Spleen (tissue), 11 donors: ENCODE data around the gene RBBP8NL. TPM values are rescaled to one million over a fixed set of nuclear protein-coding genes. Genes with fewer than 3 reads are reported as not detected.
A peak's percentile ranks its signal among the peaks of the same experiment; 100 is the strongest.

ENCODE experiments used
- DNase-seq: peaks from one replicate; pipeline ENCODE4 v3.0.0-alpha.2; 2020
- H3K27ac ChIP-seq, 8 donors: fragments of 200-600 bp; sonication (generic) in 7 of 8; 1 replicate in 4 of 8; 2 replicates in 4 of 8; pipeline versions ENCODE4 v1.5.0 to v1.8.0; 2016 to 2021; ENCODE audit warnings: inconsistent platforms in 4 of 8, mild to moderate bottlenecking in 4 of 8, moderate library complexity in 1 of 8
- H3K27me3 ChIP-seq, 7 donors: fragments of 200-600 bp; sonication (generic) in 6 of 7; replicated peaks in 1 of 7; 1 replicate in 4 of 7; 2 replicates in 3 of 7; pipeline versions ENCODE4 v1.5.0 to v1.8.0; 2016 to 2021; ENCODE audit warnings: inconsistent platforms in 3 of 7, mild to moderate bottlenecking in 1 of 7
- H3K36me3 ChIP-seq, 6 donors: fragments of 200-600 bp; sonication (generic) in 5 of 6; 1 replicate in 4 of 6; 2 replicates in 2 of 6; pipeline versions ENCODE4 v1.5.0 to v1.8.0; 2016 to 2021; ENCODE audit warnings: inconsistent platforms in 2 of 6
- H3K4me1 ChIP-seq, 6 donors: fragments of 200-600 bp; sonication (generic) in 5 of 6; 1 replicate in 3 of 6; 2 replicates in 3 of 6; pipeline versions ENCODE4 v1.5.0 to v1.8.0; 2016 to 2021; ENCODE audit warnings: inconsistent platforms in 3 of 6
- H3K4me3 ChIP-seq, 8 donors: fragments of 200-600 bp; sonication (generic) in 7 of 8; 1 replicate in 4 of 8; 2 replicates in 4 of 8; pipeline versions ENCODE4 v1.5.0 to v1.8.0; 2016 to 2021; ENCODE audit warnings: inconsistent platforms in 4 of 8, mild to moderate bottlenecking in 4 of 8, moderate library complexity in 2 of 8
- H3K9me3 ChIP-seq, 8 donors: fragments of 200-600 bp; sonication (generic) in 7 of 8; 1 replicate in 4 of 8; 2 replicates in 4 of 8; pipeline versions ENCODE4 v1.5.0 to v1.8.0; 2016 to 2021; ENCODE audit warnings: inconsistent platforms in 4 of 8
- CTCF ChIP-seq, 11 experiments: fragments of 200-600 bp in 7 of 11; fragments of 450-650 bp in 4 of 11; sonication (generic) in 4 of 11; IDR thresholded peaks in 8 of 11; conservative IDR thresholded peaks in 3 of 11; 1 replicate in 7 of 11; 2 replicates in 4 of 11; pipeline versions ENCODE4 v1.4.0 to v1.8.0; 2016 to 2021; ENCODE audit warnings: antibody characterized with exemption in 11 of 11, inconsistent platforms in 4 of 11, mild to moderate bottlenecking in 1 of 11
- POLR2A ChIP-seq, 3 donors: fragments of 450-650 bp; IDR thresholded peaks; one replicate each; pipeline ENCODE4 v1.5.1; 2017; ENCODE audit warnings: antibody characterized with exemption in 3 of 3, mild to moderate bottlenecking in 1 of 3
- POLR2AphosphoS5 ChIP-seq, 3 donors: sonication (generic); formaldehyde crosslinking; IDR thresholded peaks; one replicate each; pipeline ENCODE4 v1.5.1; 2017; ENCODE audit warnings: antibody characterized with exemption in 3 of 3
- WGBS, 5 donors: extraction: QIAGEN DNeasy Blood & Tissue Kit in 3 of 5; methylation state at CpG; one replicate each; pipeline versions ENCODE4 v1.1.5 to v1.1.7; 2013 to 2018; 5-methylcytosine and 5-hydroxymethylcytosine counted together
- intact Hi-C: fragments of 100-400 bp; cut with DNase I; formaldehyde crosslinking; loops from one replicate; pipeline ENCODE4 v1.15.0; 2023; ENCODE audit warnings: low total_unique reads
- polyA plus RNA-seq, 3 donors: library from polyadenylated mRNA; stranded (reverse); fragments of 200-250 nt; gene quantifications; one replicate each; pipeline ENCODE4 v1.2.1, GENCODE V29; 2013
- total RNA-seq, 7 donors: library from RNA; depleted of rRNA in 3 of 7; stranded (reverse); fragments of >200 nt in 3 of 7; fragmentation: NEBNext Ultra II Directional in 4 of 7; extraction: Animal tissue kit (Norgen Biotek cat#: 25700) in 4 of 7; gene quantifications; one replicate each; pipeline versions ENCODE4 v1.1.0 to v1.2.1, GENCODE V29; 2016 to 2021
- donor health status: healthy with polysubstance abuse.
- donor health status: DM: no; HTN: no; CAD: no; lungs with moderate emphysema.
- donor health status: DM: no; HTN: no; CAD: no.
- donor health status: Bipolar disorder and iron deficiency.
- donor health status: healthy.
- donor health status: DM: no; HTN: no; CAD: no.
- donor health status: DM: yes; HTN: yes; CAD: no.

Gene RBBP8NL
- total and polyA plus RNA-seq, 10 donors = 0.03 TPM; not detected in 9

GRCh38 chr20:62413025-62413570 is 14.2 kb downstream of the RBBP8NL start:
- TF ChIP-seq POLR2AphosphoS5 (IDR thresholded peaks at IDR 0.05) (no peak), CTCF (IDR thresholded peaks at IDR 0.05 in 8 of 11, conservative IDR thresholded peaks at IDR 0.05 in 3 of 11) (no peak), POLR2A (IDR thresholded peaks at IDR 0.05) (no peak)
- peaks cover 7 to 28% (median 18%) of the 10 kb centered on the region in 6 donors for H3K4me1 ChIP-seq
- intact Hi-C loops = no loop called here
- no peaks in the 10 kb centered on the region for H3K9me3 ChIP-seq
- no peak for DNase-seq
- no peak overlapping the region for H3K27ac ChIP-seq
- H3K36me3 ChIP-seq = no peaks in the 10 kb centered on the region
- no peak overlapping the region for H3K4me3 ChIP-seq
- 90 to 100% (median 95%) methylated on average over 1 to 11 of the region's 11 CpGs for WGBS, 5 donors
- H3K27me3 ChIP-seq = peaks cover 0 to 37% (median 5%) of the 10 kb centered on the region in 7 donors

- Histone ChIP-seq H3K9me3 (no peaks in the 10 kb centered on the region), H3K27me3 (peaks cover 0 to 32% (median 2%) of the 10 kb centered on the region in 7 donors), H3K4me3 (no peak overlapping the region), H3K36me3 (no peaks in the 10 kb centered on the region), H3K27ac (no peak overlapping the region), H3K4me1 (peaks cover 11 to 35% (median 25%) of the 10 kb centered on the region in 6 donors)
- TF ChIP-seq POLR2A (IDR thresholded peaks at IDR 0.05) = no peak
- TF ChIP-seq CTCF (IDR thresholded peaks at IDR 0.05 in 8 of 11, conservative IDR thresholded peaks at IDR 0.05 in 3 of 11) = no peak
- no peak for TF ChIP-seq POLR2AphosphoS5 (IDR thresholded peaks at IDR 0.05)
- WGBS, 5 donors = 77 to 85% (median 80%) methylated on average over 14 to 22 of the region's 22 CpGs
- DNase-seq = no peak
- intact Hi-C loops = no loop called here
These were observed 14.9 kb downstream of the RBBP8NL start for GRCh38 chr20:62412194-62413024.

- intact Hi-C loops = no loop called here
- Histone ChIP-seq H3K4me3 (no peak overlapping the region), H3K27me3 (peaks cover 0 to 25% (median 0%) of the 10 kb centered on the region in 7 donors), H3K9me3 (no peaks in the 10 kb centered on the region), H3K27ac (no peak overlapping the region), H3K4me1 (peaks cover 12 to 38% (median 28%) of the 10 kb centered on the region in 6 donors), H3K36me3 (no peaks in the 10 kb centered on the region)
- DNase-seq = no peak
- TF ChIP-seq CTCF (IDR thresholded peaks at IDR 0.05 in 8 of 11, conservative IDR thresholded peaks at IDR 0.05 in 3 of 11) = peak in 1 of 11 experiments; percentile 18
- no peak for TF ChIP-seq POLR2A (IDR thresholded peaks at IDR 0.05)
- TF ChIP-seq POLR2AphosphoS5 (IDR thresholded peaks at IDR 0.05) = no peak
- 73 to 81% (median 76%) methylated on average over 16 to 24 of the region's 24 CpGs for WGBS, 5 donors
These were observed 15.7 kb downstream of the RBBP8NL start for GRCh38 chr20:62411479-62412193.
